Measurements from ENCODE around the gene OVCH2. TPM values are rescaled to one million over a fixed set of nuclear protein-coding genes. Genes with fewer than 3 reads are reported as not detected.

OVCH2 gene
- polyA plus RNA-seq, 4 donors: 5.8 to 8.2 (median 7.1) TPM

DNA sequence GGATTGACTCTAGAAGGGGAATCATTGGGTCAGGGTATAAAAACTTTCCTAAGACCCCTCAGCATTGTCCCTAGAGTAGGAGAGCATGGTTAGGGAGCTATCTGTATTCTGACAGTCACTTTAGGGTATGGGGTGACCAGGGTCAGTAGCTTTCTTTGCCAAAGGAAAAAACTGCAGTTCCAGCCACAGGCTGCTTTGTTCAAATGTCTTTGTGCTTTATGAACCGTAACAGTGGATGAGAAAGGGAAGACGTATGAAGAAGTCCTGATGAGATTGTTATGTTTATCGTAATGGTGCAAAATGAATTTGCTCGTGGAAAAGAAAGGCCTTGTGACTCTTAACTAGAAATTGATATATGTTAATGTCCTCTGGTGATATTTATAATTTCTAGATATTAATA is 63.0 kb downstream of the OVCH2 start:
- peak in 1 of 4 donors; percentile 31 for DNase-seq (ENCODE audit: low read depth in 4 of 4, low spot score in 2 of 4)

DNA sequence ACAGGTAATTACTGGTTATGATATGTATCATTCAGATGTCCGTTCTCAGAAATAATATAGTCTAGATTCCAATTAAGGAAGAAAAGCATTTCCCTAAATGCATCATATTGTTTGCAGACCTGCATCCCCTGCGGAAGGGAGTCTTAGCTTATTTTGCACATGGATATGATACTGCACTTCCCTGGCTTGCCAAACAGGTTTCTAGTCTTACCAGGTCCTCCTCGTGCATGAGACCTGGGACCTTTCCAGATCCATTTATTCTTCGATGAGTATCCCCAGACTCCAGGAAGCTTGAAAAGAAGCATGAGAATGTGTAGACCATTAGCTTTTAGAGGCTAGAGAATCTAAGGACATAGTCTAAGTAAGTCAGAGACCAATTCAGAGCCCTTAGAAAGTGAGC is 63.5 kb downstream of the OVCH2 start:
- DNase-seq (ENCODE audit: low read depth in 4 of 4, low spot score in 2 of 4): no peak

DNA sequence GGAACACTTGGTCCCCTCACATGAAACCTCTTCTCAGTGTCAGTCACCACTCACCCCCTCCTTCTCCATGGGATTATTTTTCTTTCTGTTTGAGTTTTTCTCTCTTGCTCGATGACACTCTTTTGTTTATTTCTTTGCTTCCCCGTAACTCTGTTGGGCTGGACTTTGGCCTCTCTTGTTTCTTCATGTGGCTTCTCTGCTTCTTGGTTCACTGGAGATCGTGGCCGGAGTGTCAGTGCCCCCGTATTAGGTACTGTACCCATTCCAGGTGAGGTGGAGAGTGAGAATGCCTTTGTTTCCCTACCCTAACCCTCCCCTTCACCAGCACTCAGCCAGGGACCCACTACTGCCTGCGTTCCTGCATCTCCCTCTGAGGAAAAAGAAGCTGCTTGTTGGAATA is 65.5 kb downstream of the OVCH2 start:
- DNase-seq (ENCODE audit: low read depth in 4 of 4, low spot score in 2 of 4): no peak

DNA sequence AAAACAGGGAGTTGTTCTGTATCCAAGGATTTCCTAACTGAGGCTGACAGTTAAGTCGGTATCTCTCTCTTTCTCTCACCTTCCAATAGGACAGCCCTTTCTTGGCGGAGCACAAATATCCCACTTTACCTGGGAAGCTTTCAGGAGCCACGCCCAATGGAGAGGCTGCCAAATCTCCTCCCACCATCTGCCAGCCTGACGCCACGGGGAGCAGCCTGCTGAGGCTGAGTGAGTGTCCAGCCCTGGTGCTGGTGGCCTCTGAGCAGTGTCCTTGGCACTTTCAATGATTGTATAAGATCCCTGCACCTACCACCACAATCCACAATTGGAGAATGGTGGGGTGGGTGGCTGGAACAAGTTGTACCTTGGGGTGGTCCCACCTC is 66.6 kb downstream of the OVCH2 start:
- DNase-seq (ENCODE audit: low read depth in 4 of 4, low spot score in 2 of 4): no peak

Other genes starting within 250 kb of the OVCH2 start
- 10 to 100 TPM; 26.9 to 45.7 (median 38.3) TPM for gene OLFML1, start 221.0 kb downstream of the OVCH2 start, polyA plus RNA-seq (ENCODE audit: insufficient read length in 4 of 4)
- 10 to 100 TPM; 38.2 to 73.3 (median 61.1) TPM for gene PPFIBP2, start 192.5 kb downstream of the OVCH2 start, polyA plus RNA-seq (ENCODE audit: insufficient read length in 4 of 4)
- 10 to 100 TPM; 26.0 to 30.9 (median 29.1) TPM for gene CYB5R2, start 33.0 kb downstream of the OVCH2 start, polyA plus RNA-seq (ENCODE audit: insufficient read length in 4 of 4)
- under 1 TPM in 1 of 4 donors, not detected in 3; 0.14 TPM for gene OR5P2, start 90.5 kb upstream of the OVCH2 start, polyA plus RNA-seq (ENCODE audit: insufficient read length in 4 of 4)
- not detected for gene OR5P3, start 124.4 kb upstream of the OVCH2 start, polyA plus RNA-seq (ENCODE audit: insufficient read length in 4 of 4)
- gene OR10A6, start 224.8 kb upstream of the OVCH2 start, polyA plus RNA-seq (ENCODE audit: insufficient read length in 4 of 4): under 1 TPM in 2 of 4 donors, not detected in 2; 0.03 TPM
- gene OR10A3, start 235.2 kb upstream of the OVCH2 start, polyA plus RNA-seq (ENCODE audit: insufficient read length in 4 of 4): under 1 TPM in 2 of 4 donors, not detected in 2; 0.12 to 0.16 TPM

Measured in left renal cortex interstitium (tissue), 4 donors.